HG03060 (cell line): ENCODE data around the gene APOC4.

ENCODE experiments used
- ATAC-seq: cut with Tn5 transposase; IDR thresholded peaks from one replicate; pipeline ENCODE4 v1.9.1; 2021; ENCODE audit warnings: low read depth, moderate number of reproducible peaks; ENCODE audit not compliant: unreplicated experiment

Gene APOC4

DNA sequence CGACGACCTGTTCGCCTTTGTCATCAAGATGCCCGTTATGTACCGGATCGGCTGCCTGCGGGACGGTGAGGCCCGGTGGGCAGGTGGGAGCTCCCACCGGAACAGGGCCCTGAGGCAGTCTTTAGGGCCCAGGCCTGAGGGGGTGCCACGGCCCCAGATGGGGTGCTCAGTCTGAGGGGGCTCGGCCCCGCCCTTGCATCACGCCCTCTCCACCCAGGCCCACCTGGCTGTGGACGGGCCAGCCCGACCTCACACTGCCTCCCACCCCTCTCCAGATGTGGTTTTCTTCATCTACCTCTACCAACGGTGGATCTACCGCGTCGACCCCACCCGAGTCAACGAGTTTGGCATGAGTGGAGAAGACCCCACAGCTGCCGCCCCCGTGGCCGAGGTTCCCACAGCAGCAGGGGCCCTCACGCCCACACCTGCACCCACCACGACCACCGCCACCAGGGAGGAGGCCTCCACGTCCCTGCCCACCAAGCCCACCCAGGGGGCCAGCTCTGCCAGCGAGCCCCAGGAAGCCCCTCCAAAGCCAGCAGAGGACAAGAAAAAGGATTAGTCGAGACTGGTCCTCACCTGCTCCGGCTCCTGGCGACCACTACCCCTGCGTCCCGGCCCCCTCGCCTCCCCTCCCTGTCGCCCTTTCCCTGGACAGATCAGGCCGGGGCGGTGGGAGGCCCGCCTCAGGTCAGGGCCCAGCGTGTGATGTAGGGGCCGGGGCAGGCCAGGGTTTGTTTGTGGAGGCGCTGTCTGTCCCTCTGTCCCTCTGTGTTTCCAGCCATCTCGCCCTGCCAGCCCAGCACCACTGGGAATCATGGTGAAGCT is 50.5 kb downstream of the APOC4 start:
- no peak for ATAC-seq

GRCh38 chr19:44993526-44993925 is 51.5 kb downstream of the APOC4 start:
- ATAC-seq: no peak

DNA sequence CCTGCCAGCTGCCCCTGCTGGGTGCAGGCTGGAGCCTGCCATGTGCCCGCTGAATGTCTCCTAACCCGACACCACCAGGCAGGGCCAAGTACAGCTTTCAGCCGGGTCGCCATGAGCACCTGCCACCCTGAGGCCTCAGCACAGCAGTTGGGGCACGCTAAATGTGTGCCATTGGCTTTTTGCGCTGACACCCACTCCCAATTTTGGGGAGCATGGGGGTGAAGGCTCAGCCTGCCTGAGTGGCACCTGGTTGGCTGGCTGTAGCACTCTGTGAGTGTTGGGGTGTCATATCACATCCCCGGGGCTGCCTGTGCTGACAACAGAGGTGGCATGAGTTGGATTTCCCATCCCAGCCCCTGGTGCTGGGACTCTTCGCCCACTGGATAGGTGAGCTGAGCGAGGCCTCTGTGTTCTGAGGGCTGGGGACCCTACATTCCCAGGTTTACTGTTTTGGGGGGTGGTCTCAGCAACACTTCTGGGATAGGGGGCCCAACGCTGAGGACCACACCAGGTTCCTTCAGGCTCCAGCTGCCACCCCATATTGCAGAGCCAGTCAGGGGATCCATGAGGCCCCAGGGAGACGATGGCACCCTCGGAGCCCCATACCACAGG is 52.0 kb downstream of the APOC4 start:
- no peak for ATAC-seq
